K562 (cell line): ENCODE results near the gene SLC25A42. TPM values are rescaled to one million over a fixed set of nuclear protein-coding genes. Genes with fewer than 3 reads are reported as not detected.

Experiments
- ATAC-seq: fragments of 200-7000 bp; cut with Tn5 transposase; 3 replicates; pipeline ENCODE4 v1.9.1; 2020; ENCODE audit warnings: moderate library complexity
- BruUV-seq: library from RNA; stranded (reverse); fragments of 400-500 nt; replicated peaks from 2 replicates; lab custom pipeline; 2021; lab: Mats Ljungman, UMichigan
- CTCF ChIA-PET: fragments of 300-600 bp; formaldehyde crosslinking; extraction: SDS; loops from one replicate; lab custom pipeline; 2021; ENCODE audit warnings: low intra/inter-chr PET ratio; lab: Yijun Ruan, JAX
- POLR2A ChIA-PET: fragments of 300-600, 350-650 bp; sonication (Branson Sonifier 250); formaldehyde crosslinking; extraction: SDS; loops from one replicate; lab custom pipeline; 2021; ENCODE audit warnings: antibody characterized with exemption, inconsistent platforms; lab: Yijun Ruan, JAX
- DNase-seq, 4 experiments: peaks; one replicate each; pipeline versions ENCODE4 v3.0.0 to v3.0.0-alpha.2; 2011 to 2018; ENCODE audit warnings: low spot score in 3 of 4, mixed read lengths in 3 of 4; ENCODE audit errors: extremely low read depth in 1 of 4
- FAIRE-seq: peaks from 2 replicates; lab custom pipeline; 2011; peaks lifted over from hg19 to GRCh38; lab: Jason Lieb, UNC
- H2AFZ ChIP-seq: 2 replicates; pipeline ENCODE4 v1.6.0; 2011; ENCODE audit warnings: low read depth, low read length, control low read depth, inconsistent platforms
- H3K27ac ChIP-seq: fragments of 200-600 bp; 3 replicates; pipeline ENCODE4 v1.8.0; 2011; ENCODE audit warnings: low read depth, mild to moderate bottlenecking, control low read depth, inconsistent platforms, low read length, moderate library complexity, mixed read lengths; ENCODE audit errors: extremely low read depth
- H3K27me3 ChIP-seq, 2 experiments: fragments of 300-600 bp in 1 of 2; 2 replicates in 1 of 2; 3 replicates in 1 of 2; pipeline versions ENCODE4 v1.6.0 to v1.8.0; 2011; ENCODE audit warnings: inconsistent platforms in 2 of 2, low read length in 2 of 2, mild to moderate bottlenecking in 1 of 2, mixed read lengths in 1 of 2, moderate library complexity in 1 of 2; ENCODE audit not compliant: control insufficient read depth in 2 of 2, insufficient read depth in 2 of 2
- H3K36me3 ChIP-seq: fragments of 300-600 bp; 3 replicates; pipeline ENCODE4 v1.8.0; 2011; ENCODE audit warnings: mild to moderate bottlenecking, low read length, inconsistent platforms; ENCODE audit not compliant: control insufficient read depth, insufficient read depth
- H3K4me1 ChIP-seq, 2 experiments: fragments of 200-600 bp in 1 of 2; replicated peaks in 1 of 2; 2 replicates in 1 of 2; 3 replicates in 1 of 2; pipeline versions ENCODE4 v1.5.1 to v1.8.0; 2011; ENCODE audit warnings: inconsistent platforms in 2 of 2, low read length in 2 of 2, mild to moderate bottlenecking in 1 of 2, mixed read lengths in 1 of 2, moderate library complexity in 1 of 2; ENCODE audit not compliant: control insufficient read depth in 2 of 2, insufficient read depth in 2 of 2
- H3K4me2 ChIP-seq: 2 replicates; pipeline ENCODE4 v1.6.1; 2011; ENCODE audit warnings: low read length, control low read depth, inconsistent platforms, mixed read lengths; ENCODE audit not compliant: insufficient read depth
- H3K4me3 ChIP-seq: fragments of 200-600 bp; sonication (generic), shearing (Covaris generic); 2 replicates; pipeline ENCODE4 v1.5.1; 2016; ENCODE audit warnings: control low read depth, inconsistent platforms
- H3K79me2 ChIP-seq: fragments of 200-600 bp; 3 replicates; pipeline ENCODE4 v1.8.0; 2011; ENCODE audit warnings: low read length, inconsistent platforms; ENCODE audit not compliant: control insufficient read depth, insufficient read depth
- H3K9ac ChIP-seq, 2 experiments: 2 replicates each; pipeline versions ENCODE4 v1.6.0 to v1.6.1; 2011; ENCODE audit warnings: low read depth in 2 of 2, low read length in 2 of 2, control low read depth in 1 of 2, inconsistent platforms in 1 of 2, mild to moderate bottlenecking in 1 of 2, mixed read lengths in 1 of 2; ENCODE audit not compliant: insufficient read depth in 1 of 2
- H3K9me1 ChIP-seq: one replicate; pipeline ENCODE4 v1.6.0; 2011; ENCODE audit warnings: inconsistent platforms, mild to moderate bottlenecking, low read length, moderate library complexity; ENCODE audit not compliant: control insufficient read depth, insufficient read depth
- H3K9me3 ChIP-seq: replicated peaks from 2 replicates; pipeline ENCODE4 v1.5.1; 2011; ENCODE audit warnings: low read depth, low read length, inconsistent platforms; ENCODE audit not compliant: control insufficient read depth, insufficient read depth
- H4K20me1 ChIP-seq: replicated peaks from 2 replicates; pipeline ENCODE4 v1.6.1; 2011; ENCODE audit warnings: low read length, inconsistent platforms, mixed read lengths; ENCODE audit not compliant: control insufficient read depth, insufficient read depth
- FOS ChIP-seq: IDR thresholded peaks from 3 replicates; pipeline ENCODE4 v1.6.1; 2011; ENCODE audit not compliant: insufficient read length; ENCODE audit errors: extremely low read depth
- GTF2F1 ChIP-seq: IDR thresholded peaks from 2 replicates; pipeline ENCODE4 v1.6.1; 2011; ENCODE audit warnings: low read depth, low read length, improper control_type of control experiment
- PKNOX1 ChIP-seq: fragments of 450-650 bp; IDR thresholded peaks from 2 replicates; pipeline ENCODE4 v1.6.1; 2016
- ZNF121 ChIP-seq: sonication (generic); formaldehyde crosslinking; conservative IDR thresholded peaks from 2 replicates; pipeline ENCODE4 v1.8.0; 2022; ENCODE audit warnings: missing genetic modification reagents
- ZNF146 ChIP-seq: IDR thresholded peaks from one replicate; pipeline ENCODE4 v1.6.1; 2018; ENCODE audit warnings: missing compliant biosample characterization; ENCODE audit not compliant: unreplicated experiment
- WGBS: fragments of 100-300 bp; shearing (Covaris generic); methylation state at CpG from one replicate; pipeline ENCODE4 v1.1.6; 2016; ENCODE audit warnings: low coverage, mixed read lengths; ENCODE audit not compliant: insufficient coverage; ENCODE audit errors: missing lambda C conversion rate; 5-methylcytosine and 5-hydroxymethylcytosine counted together
- in situ Hi-C: fragments of 300-500 bp; cut with MboI; formaldehyde crosslinking; loops from 4 replicates; pipeline ENCODE4 v1.15.0; 2018; ENCODE audit warnings: inconsistent platforms, mixed read lengths
- intact Hi-C: fragments of 100-400 bp; cut with micrococcal nuclease; formaldehyde crosslinking; loops from 2 replicates; pipeline ENCODE4 v1.14.2; 2022
- polyA plus RNA-seq, 8 experiments: library from polyadenylated mRNA; depleted of rRNA in 4 of 8; stranded (reverse) in 5 of 8; unstranded in 3 of 8; fragments of >200 nt; fragmentation: Nextera tagmentation in 2 of 8; fragmentation: Illumina TruSeq in 1 of 8; extraction: Ambion mirVana in 2 of 8; extraction: Trizol in 1 of 8; gene quantifications; 2 replicates each; pipeline versions ENCODE4 v1.2.1 to v1.2.3, GENCODE V29; 2011 to 2014; ENCODE audit warnings: inconsistent platforms in 1 of 8, missing spikeins in 1 of 8
- total RNA-seq, 7 experiments: library from RNA; depleted of rRNA in 6 of 7; stranded (reverse); fragments of >200 nt in 6 of 7; fragmentation: Illumina TruSeq in 2 of 7; extraction: Trizol in 2 of 7; gene quantifications; 2 replicates each; pipeline versions ENCODE4 v1.2.1 to v1.2.3, GENCODE V29; 2011 to 2021; ENCODE audit warnings: low replicate concordance in 1 of 7

The SLC25A42 gene
- total and polyA plus RNA-seq, 9 of the 15 experiments (the other 6 are each of a cell fraction or from before 2014, with no cell fraction given) = 0.59 to 32.2 (median 14.1) TPM

GRCh38 chr19:19079571-19079970 is 15.8 kb downstream of the SLC25A42 start:
- TF ChIP-seq ZNF146 (CRISPR knock-in tag) (peak; percentile 43), ZNF121 (peak; percentile 35; the same call in 1 of the 2 replicates), GTF2F1 (no peak), PKNOX1 (no peak), FOS (no peak)
- DNase-seq (no peak), ATAC-seq (no peak), FAIRE-seq (no peak)
- peaks cover 7 to 16% of the 10 kb centered on the region in 2 experiments; a peak in 3 of 5 replicates for H3K4me1 ChIP-seq
- peaks cover 42% of the 10 kb centered on the region; the same call in 2 of the 3 replicates for H3K36me3 ChIP-seq
- ChIA-PET POLR2A (interaction anchor here (1.1 to 1.8 kb wide), 2 partner anchors 8 to 10 kb away, joined by 3 to 7 read pairs; no protein-coding TSS in a partner anchor), CTCF (no interaction called here)
- intact Hi-C loops (no loop called here), in situ Hi-C loops (no loop called here)
- no peak overlapping the region for H3K4me3 ChIP-seq
- H3K9ac ChIP-seq = no peak overlapping the region
- H4K20me1 ChIP-seq = peaks cover 6% of the 10 kb centered on the region; the same call in 1 of the 2 replicates
- H3K27ac ChIP-seq = no peak overlapping the region
- BruUV-seq = no TSS peak
- no peaks in the 10 kb centered on the region for H3K9me3 ChIP-seq
- peaks cover 4% of the 10 kb centered on the region for H3K9me1 ChIP-seq
- no peaks in the 10 kb centered on the region for H3K27me3 ChIP-seq
- no peak overlapping the region for H2AFZ ChIP-seq
- no peak overlapping the region for H3K4me2 ChIP-seq
- WGBS = 88% methylated on average over 1 of the region's 1 CpG
- H3K79me2 ChIP-seq = peaks cover 32% of the 10 kb centered on the region
